MM.1S (cell line): ENCODE data around the gene TMX1.

Experiments used
- DNase-seq: peaks from one replicate; pipeline ENCODE4 v3.0.0-alpha.2; 2015
- H2AFZ ChIP-seq: fragments of 300-600 bp; sonication (generic); 2 replicates; pipeline ENCODE4 v1.6.0; 2016; ENCODE audit warnings: antibody characterized with exemption, low read length
- H3F3A ChIP-seq: fragments of 300-600 bp; sonication (generic); 2 replicates; pipeline ENCODE4 v1.6.1; 2016; ENCODE audit warnings: mild to moderate bottlenecking, antibody characterized with exemption, low read length, moderate library complexity, mixed read lengths; ENCODE audit not compliant: insufficient read depth
- H3K27ac ChIP-seq: fragments of 300-600 bp; sonication (generic); 2 replicates; pipeline ENCODE4 v1.5.1; 2016; ENCODE audit warnings: mild to moderate bottlenecking, low read length
- H3K27me3 ChIP-seq: fragments of 300-600 bp; sonication (generic); replicated peaks from 2 replicates; pipeline ENCODE4 v1.6.0; 2016; ENCODE audit warnings: low read length; ENCODE audit not compliant: insufficient read depth
- H3K36me3 ChIP-seq: fragments of 300-600 bp; sonication (generic); replicated peaks from 2 replicates; pipeline ENCODE4 v1.6.1; 2016; ENCODE audit warnings: mild to moderate bottlenecking, low read length, mixed read lengths; ENCODE audit not compliant: insufficient read depth
- H3K4me1 ChIP-seq: fragments of 300-600 bp; sonication (generic); 2 replicates; pipeline ENCODE4 v1.6.1; 2016; ENCODE audit warnings: low read length, mixed read lengths
- H3K4me2 ChIP-seq: fragments of 300-600 bp; sonication (generic); 2 replicates; pipeline ENCODE4 v1.6.0; 2016; ENCODE audit warnings: low read depth, low read length
- H3K4me3 ChIP-seq: fragments of 300-600 bp; sonication (generic); 2 replicates; pipeline ENCODE4 v1.5.1; 2016; ENCODE audit warnings: low read length, mixed read lengths
- H3K79me2 ChIP-seq: fragments of 300-600 bp; sonication (generic); 2 replicates; pipeline ENCODE4 v1.6.1; 2016; ENCODE audit warnings: mixed run types, low read length, mixed read lengths
- H3K9ac ChIP-seq: fragments of 300-600 bp; sonication (generic); 2 replicates; pipeline ENCODE4 v1.6.1; 2016; ENCODE audit warnings: low read length, mixed read lengths
- H3K9me2 ChIP-seq: fragments of 300-600 bp; sonication (generic); replicated peaks from 2 replicates; pipeline ENCODE4 v1.6.1; 2016; ENCODE audit warnings: mild to moderate bottlenecking, low read length, mixed read lengths; ENCODE audit not compliant: insufficient read depth
- H3K9me3 ChIP-seq: fragments of 300-600 bp; sonication (generic); replicated peaks from 2 replicates; pipeline ENCODE4 v1.6.1; 2016; ENCODE audit warnings: mild to moderate bottlenecking, low read length, mixed read lengths; ENCODE audit not compliant: insufficient read depth
- H4K20me1 ChIP-seq: fragments of 300-600 bp; sonication (generic); 2 replicates; pipeline ENCODE4 v1.6.1; 2016; ENCODE audit warnings: mild to moderate bottlenecking, low read length, moderate library complexity, mixed read lengths; ENCODE audit not compliant: insufficient read depth
- CTCF ChIP-seq: fragments of 300-600 bp; sonication (generic); IDR thresholded peaks from 2 replicates; pipeline ENCODE4 v1.5.1; 2016; ENCODE audit warnings: antibody characterized with exemption, low read length, mixed read lengths
- EZH2 ChIP-seq: fragments of 300-600 bp; sonication (generic); optimal IDR thresholded peaks from 2 replicates; pipeline ENCODE3; 2017; ENCODE audit warnings: low read depth, mild to moderate bottlenecking, antibody characterized with exemption, low read length, mixed read lengths
- EZH2phosphoT487 ChIP-seq: fragments of 300-600 bp; sonication (generic); IDR thresholded peaks from 2 replicates; pipeline ENCODE4 v1.6.1; 2018; ENCODE audit warnings: antibody characterized with exemption, low read length

The TMX1 gene

GRCh38 chr14:51203881-51204280 is 36.2 kb upstream of the TMX1 start:
- DNase-seq, result no peak

GRCh38 chr14:51205486-51205885 is 34.6 kb upstream of the TMX1 start:
- H3K9me2 ChIP-seq, result no peaks in the 10 kb centered on the region
- no peak overlapping the region for H3K4me3 ChIP-seq
- no peaks in the 10 kb centered on the region for H3K4me1 ChIP-seq
- H3K79me2 ChIP-seq, result no peaks in the 10 kb centered on the region
- no peak overlapping the region for H3K27ac ChIP-seq
- no peaks in the 10 kb centered on the region for H3K36me3 ChIP-seq
- H3K27me3 ChIP-seq, result no peaks in the 10 kb centered on the region
- no peak overlapping the region for H2AFZ ChIP-seq
- H3K4me2 ChIP-seq, result no peak overlapping the region
- DNase-seq, result no peak
- H4K20me1 ChIP-seq, result no peaks in the 10 kb centered on the region
- H3K9ac ChIP-seq, result no peak overlapping the region
- no peaks in the 10 kb centered on the region for H3F3A ChIP-seq
- TF ChIP-seq EZH2, result no peak
- no peak for TF ChIP-seq CTCF
- TF ChIP-seq EZH2phosphoT487, result no peak
- no peaks in the 10 kb centered on the region for H3K9me3 ChIP-seq

More at GRCh38 chr14:51203881-51204280, 36.2 kb upstream of the TMX1 start:
- H3K9me2 ChIP-seq, result no peaks in the 10 kb centered on the region
- no peak overlapping the region for H2AFZ ChIP-seq
- no peaks in the 10 kb centered on the region for H3K4me1 ChIP-seq
- no peak overlapping the region for H3K4me3 ChIP-seq
- H3K4me2 ChIP-seq, result no peak overlapping the region
- no peak for TF ChIP-seq CTCF
- TF ChIP-seq EZH2, result no peak
- TF ChIP-seq EZH2phosphoT487, result no peak
- H4K20me1 ChIP-seq, result no peaks in the 10 kb centered on the region
- no peak overlapping the region for H3K9ac ChIP-seq
- H3K9me3 ChIP-seq, result no peaks in the 10 kb centered on the region
- H3K27ac ChIP-seq, result no peak overlapping the region
- no peaks in the 10 kb centered on the region for H3K27me3 ChIP-seq
- no peaks in the 10 kb centered on the region for H3K79me2 ChIP-seq
- no peaks in the 10 kb centered on the region for H3F3A ChIP-seq
- H3K36me3 ChIP-seq, result no peaks in the 10 kb centered on the region

GRCh38 chr14:51206462-51206861 is 33.6 kb upstream of the TMX1 start:
- Histone ChIP-seq H2AFZ (no peak overlapping the region), H3K79me2 (no peaks in the 10 kb centered on the region), H3K36me3 (no peaks in the 10 kb centered on the region), H3F3A (no peaks in the 10 kb centered on the region), H3K9me3 (no peaks in the 10 kb centered on the region), H3K4me1 (no peaks in the 10 kb centered on the region), H3K9ac (no peak overlapping the region), H3K27ac (no peak overlapping the region), H4K20me1 (no peaks in the 10 kb centered on the region), H3K9me2 (no peaks in the 10 kb centered on the region), H3K4me3 (no peak overlapping the region), H3K27me3 (no peaks in the 10 kb centered on the region), H3K4me2 (no peak overlapping the region)
- TF ChIP-seq EZH2phosphoT487 (no peak), CTCF (no peak), EZH2 (no peak)
- no peak for DNase-seq
